Erythroblast (primary cell): ENCODE results near the gene C7orf33.

Source experiments
- DNase-seq, 2 experiments: peaks; one replicate each; lab custom pipeline; 2025; lab: John Stamatoyannopoulos, UW
- GATA1 ChIP-seq: IDR thresholded peaks from 2 replicates; pipeline ENCODE4 v1.6.1; 2011; ENCODE audit warnings: low read depth, mild to moderate bottlenecking, control low read depth, low read length, moderate library complexity
- POLR2A ChIP-seq: IDR thresholded peaks from 2 replicates; pipeline ENCODE4 v1.6.1; 2011; ENCODE audit warnings: mild to moderate bottlenecking, low read length

C7orf33 gene

GRCh38 chr7:148625342-148625741 lies 34.8 kb downstream of the C7orf33 start:
- DNase-seq = no peak
- TF ChIP-seq POLR2A = no peak
- TF ChIP-seq GATA1 = no peak

GRCh38 chr7:148626828-148627227 lies 36.3 kb downstream of the C7orf33 start:
- TF ChIP-seq POLR2A (no peak), GATA1 (no peak)
- no peak for DNase-seq

GRCh38 chr7:148628011-148628410 lies 37.4 kb downstream of the C7orf33 start:
- TF ChIP-seq POLR2A (no peak), GATA1 (no peak)
- no peak for DNase-seq

GRCh38 chr7:148630078-148630477 lies 39.5 kb downstream of the C7orf33 start:
- DNase-seq = no peak
- no peak for TF ChIP-seq GATA1

- TF ChIP-seq GATA1 (no peak), POLR2A (no peak)
- DNase-seq = no peak
These were observed 43.2 kb downstream of the C7orf33 start for GRCh38 chr7:148633761-148634160.

GRCh38 chr7:148637094-148637493 lies 46.5 kb downstream of the C7orf33 start:
- TF ChIP-seq POLR2A = no peak
- no peak for TF ChIP-seq GATA1
- DNase-seq = no peak

- DNase-seq = no peak
- no peak for TF ChIP-seq POLR2A
- no peak for TF ChIP-seq GATA1
These were observed 55.3 kb downstream of the C7orf33 start for GRCh38 chr7:148645898-148646297.

GRCh38 chr7:148650232-148650858 lies 59.8 kb downstream of the C7orf33 start:
- no peak for DNase-seq
- no peak for TF ChIP-seq POLR2A

- no peak for DNase-seq
- TF ChIP-seq GATA1 (no peak), POLR2A (no peak)
These were observed 62.2 kb downstream of the C7orf33 start for GRCh38 chr7:148652773-148653172.

GRCh38 chr7:148657929-148658328 lies 67.4 kb downstream of the C7orf33 start:
- TF ChIP-seq GATA1 = no peak
- TF ChIP-seq POLR2A = no peak
- DNase-seq = no peak

GRCh38 chr7:148661471-148661870 lies 70.9 kb downstream of the C7orf33 start:
- no peak for TF ChIP-seq POLR2A
- no peak for TF ChIP-seq GATA1
- DNase-seq = no peak

- TF ChIP-seq POLR2A = no peak
- no peak for TF ChIP-seq GATA1
- no peak for DNase-seq
These were observed 72.1 kb downstream of the C7orf33 start for GRCh38 chr7:148662646-148663045.

- DNase-seq = no peak
- TF ChIP-seq POLR2A (no peak), GATA1 (no peak)
These were observed 73.8 kb downstream of the C7orf33 start for GRCh38 chr7:148664324-148664723.

- TF ChIP-seq POLR2A (no peak), GATA1 (no peak)
- DNase-seq = no peak
These were observed 74.7 kb downstream of the C7orf33 start for GRCh38 chr7:148665221-148665620.
